ENCODE data around the gene SLFN13. TPM values are rescaled to one million over a fixed set of nuclear protein-coding genes. Genes with fewer than 3 reads are reported as not detected.

SLFN13 gene
- polyA plus RNA-seq, 1 donor (not counting 4 experiments of a cell fraction or from before 2014, with no cell fraction given) = 1.4 TPM

DNA sequence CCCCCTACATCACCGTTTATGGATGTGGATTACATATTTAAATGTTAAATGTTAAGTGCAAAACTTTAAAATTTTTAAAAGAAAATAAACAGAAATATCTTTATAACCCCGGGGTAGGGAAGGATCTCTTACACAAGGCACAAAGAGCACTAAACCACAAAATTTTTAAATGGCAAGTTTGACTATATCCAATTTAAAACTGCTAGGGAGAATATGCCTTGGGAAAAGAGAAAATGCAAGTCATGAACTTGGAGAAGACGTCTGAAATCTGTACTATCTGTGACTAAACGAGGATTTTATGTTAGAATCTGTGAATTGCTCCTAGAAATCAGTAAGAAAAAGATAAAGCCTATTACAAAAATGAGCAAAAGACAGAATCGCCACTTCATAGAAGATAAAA lies 28.7 kb upstream of the SLFN13 start:
- Histone ChIP-seq H3K9ac (ENCODE audit: control insufficient read depth, extremely low read depth, insufficient read depth, low read length) (no peak overlapping the region), H2AFZ (ENCODE audit: control insufficient read depth, low read length) (no peak overlapping the region), H3K36me3 (ENCODE audit: control insufficient read depth in 2 of 2, extremely low read depth in 1 of 2, insufficient read depth in 2 of 2, low read length in 2 of 2) (no peaks in the 10 kb centered on the region), H3K27me3 (ENCODE audit: control insufficient read depth, extremely low read depth, insufficient read depth, low read length) (peaks cover 10% of the 10 kb centered on the region), H3K4me1 (ENCODE audit: control insufficient read depth, extremely low read depth, insufficient read depth, low read length) (no peaks in the 10 kb centered on the region), H3K79me2 (ENCODE audit: control insufficient read depth, insufficient read depth, low read length) (no peaks in the 10 kb centered on the region), H3K4me3 (ENCODE audit: control insufficient read depth in 2 of 3, extremely low read depth in 1 of 3, insufficient read depth in 2 of 3, low read depth in 1 of 3, low read length in 3 of 3) (no peak overlapping the region), H3K9me3 (ENCODE audit: control insufficient read depth, low read depth, low read length) (no peaks in the 10 kb centered on the region), H3K9me1 (ENCODE audit: control insufficient read depth, extremely low read depth, insufficient read depth, low read length) (no peaks in the 10 kb centered on the region), H3K27ac (ENCODE audit: control insufficient read depth, insufficient read depth, low read length) (no peak overlapping the region), H3K4me2 (ENCODE audit: control insufficient read depth, extremely low read depth, insufficient read depth, low read depth, low read length) (no peak overlapping the region), H4K20me1 (ENCODE audit: control insufficient read depth, extremely low read depth, insufficient read depth, low read length) (no peaks in the 10 kb centered on the region)
- no peak for TF ChIP-seq EZH2 (IDR thresholded peaks at IDR 0.05; ENCODE audit: low read length)
- TF ChIP-seq, protein P1, sequence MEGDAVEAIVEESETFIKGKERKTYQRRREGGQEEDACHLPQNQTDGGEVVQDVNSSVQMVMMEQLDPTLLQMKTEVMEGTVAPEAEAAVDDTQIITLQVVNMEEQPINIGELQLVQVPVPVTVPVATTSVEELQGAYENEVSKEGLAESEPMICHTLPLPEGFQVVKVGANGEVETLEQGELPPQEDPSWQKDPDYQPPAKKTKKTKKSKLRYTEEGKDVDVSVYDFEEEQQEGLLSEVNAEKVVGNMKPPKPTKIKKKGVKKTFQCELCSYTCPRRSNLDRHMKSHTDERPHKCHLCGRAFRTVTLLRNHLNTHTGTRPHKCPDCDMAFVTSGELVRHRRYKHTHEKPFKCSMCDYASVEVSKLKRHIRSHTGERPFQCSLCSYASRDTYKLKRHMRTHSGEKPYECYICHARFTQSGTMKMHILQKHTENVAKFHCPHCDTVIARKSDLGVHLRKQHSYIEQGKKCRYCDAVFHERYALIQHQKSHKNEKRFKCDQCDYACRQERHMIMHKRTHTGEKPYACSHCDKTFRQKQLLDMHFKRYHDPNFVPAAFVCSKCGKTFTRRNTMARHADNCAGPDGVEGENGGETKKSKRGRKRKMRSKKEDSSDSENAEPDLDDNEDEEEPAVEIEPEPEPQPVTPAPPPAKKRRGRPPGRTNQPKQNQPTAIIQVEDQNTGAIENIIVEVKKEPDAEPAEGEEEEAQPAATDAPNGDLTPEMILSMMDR (optimal IDR thresholded peaks at IDR 0.05 in 1 of 3, IDR thresholded peaks at IDR 0.05 in 1 of 3, conservative IDR thresholded peaks at IDR 0.05 in 1 of 3; ENCODE audit: extremely low read depth in 1 of 3, insufficient read depth in 2 of 3, low read length in 3 of 3) = no peak
- no peak for FAIRE-seq
- dilution Hi-C loops (cut with MboI; ENCODE audit: extremely low pct_ligation_motif_present, low sequenced_read_pairs) = no loop called here
- no peak for DNase-seq (ENCODE audit: low read depth, low spot score)

DNA sequence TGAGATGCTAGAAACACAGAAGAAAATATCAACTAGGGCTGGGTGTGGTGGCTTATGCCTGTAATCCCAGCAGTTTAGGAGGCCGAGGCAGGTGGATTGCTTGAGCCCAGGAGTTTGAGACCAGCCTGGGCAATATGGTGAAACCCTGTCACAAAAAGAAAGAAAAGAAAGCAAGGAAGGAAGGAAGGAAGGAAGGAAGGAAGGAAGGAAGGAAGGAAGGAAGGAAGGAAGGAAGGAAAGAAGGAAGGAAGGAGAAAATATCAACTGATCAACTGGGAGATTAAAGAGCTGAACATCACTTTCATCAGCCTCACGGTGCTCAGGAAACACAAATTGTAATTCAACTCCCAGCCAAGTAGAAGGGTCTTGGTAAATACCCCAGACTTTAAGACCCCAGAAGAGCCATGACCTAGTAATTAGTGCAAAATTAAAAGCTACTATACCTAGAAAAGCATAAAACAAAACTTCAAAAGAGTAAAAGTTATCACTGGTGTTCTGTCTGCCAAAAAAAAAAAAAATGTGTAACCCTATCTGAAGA lies 27.8 kb upstream of the SLFN13 start:
- no peaks in the 10 kb centered on the region for H3K9me3 ChIP-seq (ENCODE audit: control insufficient read depth, low read depth, low read length)
- no peaks in the 10 kb centered on the region for H3K4me1 ChIP-seq (ENCODE audit: control insufficient read depth, extremely low read depth, insufficient read depth, low read length)
- H4K20me1 ChIP-seq (ENCODE audit: control insufficient read depth, extremely low read depth, insufficient read depth, low read length) = no peaks in the 10 kb centered on the region
- dilution Hi-C loops (cut with MboI; ENCODE audit: extremely low pct_ligation_motif_present, low sequenced_read_pairs) = no loop called here
- DNase-seq (ENCODE audit: low read depth, low spot score) (no peak), FAIRE-seq (no peak)
- H3K79me2 ChIP-seq (ENCODE audit: control insufficient read depth, insufficient read depth, low read length) = no peaks in the 10 kb centered on the region
- no peaks in the 10 kb centered on the region for H3K36me3 ChIP-seq (ENCODE audit: control insufficient read depth in 2 of 2, extremely low read depth in 1 of 2, insufficient read depth in 2 of 2, low read length in 2 of 2)
- H2AFZ ChIP-seq (ENCODE audit: control insufficient read depth, low read length) = no peak overlapping the region
- no peak overlapping the region for H3K9ac ChIP-seq (ENCODE audit: control insufficient read depth, extremely low read depth, insufficient read depth, low read length)
- no peak overlapping the region for H3K4me2 ChIP-seq (ENCODE audit: control insufficient read depth, extremely low read depth, insufficient read depth, low read depth, low read length)
- no peak overlapping the region for H3K27ac ChIP-seq (ENCODE audit: control insufficient read depth, insufficient read depth, low read length)
- no peak for TF ChIP-seq EZH2 (IDR thresholded peaks at IDR 0.05; ENCODE audit: low read length)
- H3K9me1 ChIP-seq (ENCODE audit: control insufficient read depth, extremely low read depth, insufficient read depth, low read length) = no peaks in the 10 kb centered on the region
- no peak overlapping the region for H3K4me3 ChIP-seq (ENCODE audit: control insufficient read depth in 2 of 3, extremely low read depth in 1 of 3, insufficient read depth in 2 of 3, low read depth in 1 of 3, low read length in 3 of 3)
- H3K27me3 ChIP-seq (ENCODE audit: control insufficient read depth, extremely low read depth, insufficient read depth, low read length) = peaks cover 10% of the 10 kb centered on the region

DNA sequence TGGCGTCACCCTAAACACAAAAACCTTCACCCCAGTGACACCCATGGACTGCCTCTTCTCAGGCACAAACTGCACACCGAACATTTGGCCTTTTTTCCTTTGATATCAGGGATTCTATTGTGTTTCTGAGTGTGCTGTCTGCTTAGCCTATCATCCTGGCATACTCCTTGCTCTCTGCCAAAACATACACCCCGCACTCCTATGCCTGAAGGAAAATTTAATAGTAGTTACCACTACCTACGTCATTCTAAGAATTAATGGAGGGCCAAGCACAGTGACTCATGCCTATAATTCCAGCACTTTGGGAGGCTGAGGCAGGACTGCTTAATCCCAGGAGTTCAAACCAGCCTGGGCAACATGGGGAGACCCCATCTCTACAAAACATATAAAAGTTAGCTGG lies 19.9 kb upstream of the SLFN13 start:
- H3K27me3 ChIP-seq (ENCODE audit: control insufficient read depth, extremely low read depth, insufficient read depth, low read length) = peaks cover 8% of the 10 kb centered on the region

More for the DNA sequence above, 19.9 kb upstream of the SLFN13 start:
- dilution Hi-C loops (cut with MboI; ENCODE audit: extremely low pct_ligation_motif_present, low sequenced_read_pairs) = no loop called here
- no peaks in the 10 kb centered on the region for H3K4me1 ChIP-seq (ENCODE audit: control insufficient read depth, extremely low read depth, insufficient read depth, low read length)
- no peak for TF ChIP-seq EZH2 (IDR thresholded peaks at IDR 0.05; ENCODE audit: low read length)
- TF ChIP-seq, protein P1 (optimal IDR thresholded peaks at IDR 0.05 in 1 of 3, IDR thresholded peaks at IDR 0.05 in 1 of 3, conservative IDR thresholded peaks at IDR 0.05 in 1 of 3; ENCODE audit: extremely low read depth in 1 of 3, insufficient read depth in 2 of 3, low read length in 3 of 3) = no peak
- H3K4me3 ChIP-seq (ENCODE audit: control insufficient read depth in 2 of 3, extremely low read depth in 1 of 3, insufficient read depth in 2 of 3, low read depth in 1 of 3, low read length in 3 of 3) = no peak overlapping the region
- H3K36me3 ChIP-seq (ENCODE audit: control insufficient read depth in 2 of 2, extremely low read depth in 1 of 2, insufficient read depth in 2 of 2, low read length in 2 of 2) = no peaks in the 10 kb centered on the region
- no peaks in the 10 kb centered on the region for H3K9me1 ChIP-seq (ENCODE audit: control insufficient read depth, extremely low read depth, insufficient read depth, low read length)
- H3K9me3 ChIP-seq (ENCODE audit: control insufficient read depth, low read depth, low read length) = no peaks in the 10 kb centered on the region
- no peak overlapping the region for H2AFZ ChIP-seq (ENCODE audit: control insufficient read depth, low read length)
- H4K20me1 ChIP-seq (ENCODE audit: control insufficient read depth, extremely low read depth, insufficient read depth, low read length) = no peaks in the 10 kb centered on the region
- H3K9ac ChIP-seq (ENCODE audit: control insufficient read depth, extremely low read depth, insufficient read depth, low read length) = no peak overlapping the region
- FAIRE-seq (no peak), DNase-seq (ENCODE audit: low read depth, low spot score) (no peak)
- no peaks in the 10 kb centered on the region for H3K79me2 ChIP-seq (ENCODE audit: control insufficient read depth, insufficient read depth, low read length)
- H3K27ac ChIP-seq (ENCODE audit: control insufficient read depth, insufficient read depth, low read length) = no peak overlapping the region
- H3K4me2 ChIP-seq (ENCODE audit: control insufficient read depth, extremely low read depth, insufficient read depth, low read depth, low read length) = no peak overlapping the region

Data from keratinocyte (primary cell).